Subcutaneous abdominal adipose tissue (tissue), 5 donors: ENCODE results near the gene RIPPLY1.
A peak's percentile ranks its signal among the peaks of the same experiment; 100 is the strongest.

Source experiments
- H3K27ac ChIP-seq: one replicate; pipeline ENCODE4 v1.7.0; 2013; ENCODE audit warnings: low read depth, mild to moderate bottlenecking, inconsistent platforms, low read length, moderate library complexity
- H3K27me3 ChIP-seq, 5 donors: one replicate each; pipeline ENCODE4 v1.7.0; 2013; ENCODE audit warnings: low read length in 5 of 5, inconsistent platforms in 1 of 5; ENCODE audit not compliant: control insufficient read depth in 5 of 5, insufficient read depth in 4 of 5
- H3K36me3 ChIP-seq, 5 donors: one replicate each; pipeline ENCODE4 v1.7.0; 2013; ENCODE audit warnings: low read length in 5 of 5; ENCODE audit not compliant: control insufficient read depth in 5 of 5, insufficient read depth in 5 of 5
- H3K4me1 ChIP-seq, 5 donors: one replicate each; pipeline ENCODE4 v1.7.0; 2013; ENCODE audit warnings: low read length in 5 of 5, mild to moderate bottlenecking in 3 of 5, moderate library complexity in 1 of 5; ENCODE audit not compliant: control insufficient read depth in 5 of 5, insufficient read depth in 5 of 5
- H3K4me3 ChIP-seq, 5 donors: one replicate each; pipeline ENCODE4 v1.7.0; 2013; ENCODE audit warnings: low read length in 5 of 5, low read depth in 1 of 5
- H3K9ac ChIP-seq, 5 donors: one replicate each; pipeline ENCODE4 v1.7.0; 2013; ENCODE audit warnings: low read length in 5 of 5, mild to moderate bottlenecking in 4 of 5, moderate library complexity in 3 of 5
- H3K9me3 ChIP-seq, 5 donors: one replicate each; pipeline ENCODE4 v1.7.0; 2013; ENCODE audit warnings: low read length in 5 of 5; ENCODE audit not compliant: control insufficient read depth in 5 of 5
- donor health status: healthy.
- donor health status: healthy.
- donor health status: healthy.
- donor health status: healthy.
- donor health status: healthy.

Gene RIPPLY1

GRCh38 chrX:106919932-106920452 is 16.9 kb upstream of the RIPPLY1 start, which contains the start of gene CLDN2:
CLDN2 (plus strand) TSS chrX:106920402; CDS start chrX:106928229, 7,827 bp downstream.
- Histone ChIP-seq H3K4me3 (no peak within 1 kb of the TSS), H3K27ac (no peak within 1 kb of the TSS), H3K36me3 (no peaks in the 10 kb centered on the region), H3K9me3 (no peaks in the 10 kb centered on the region), H3K9ac (no peak within 1 kb of the TSS), H3K27me3 (peaks cover 0 to 17% (median 5%) of the 10 kb centered on the region in 5 donors), H3K4me1 (peaks cover 0 to 4% (median 0%) of the 10 kb centered on the region in 5 donors)

- peaks cover 0 to 17% (median 6%) of the 10 kb centered on the region in 5 donors for H3K27me3 ChIP-seq
- H3K36me3 ChIP-seq, result no peaks in the 10 kb centered on the region
- no peak overlapping the region for H3K27ac ChIP-seq
- H3K9me3 ChIP-seq, result no peaks in the 10 kb centered on the region
- H3K4me1 ChIP-seq, result peaks cover 0 to 4% (median 0%) of the 10 kb centered on the region in 5 donors
- H3K9ac ChIP-seq, result no peak overlapping the region
- no peak overlapping the region for H3K4me3 ChIP-seq
Observed at GRCh38 chrX:106917830-106918500, 14.8 kb upstream of the RIPPLY1 start.

- peaks cover 0 to 44% (median 0%) of the 10 kb centered on the region in 5 donors for H3K4me1 ChIP-seq
- H3K27me3 ChIP-seq, result peaks cover 0 to 8% (median 6%) of the 10 kb centered on the region in 5 donors
- H3K36me3 ChIP-seq, result no peaks in the 10 kb centered on the region
- no peak overlapping the region for H3K4me3 ChIP-seq
- no peaks in the 10 kb centered on the region for H3K9me3 ChIP-seq
- H3K27ac ChIP-seq, result peak overlapping the region; percentile 51
- H3K9ac ChIP-seq, result no peak overlapping the region
Observed at GRCh38 chrX:106912864-106913263, 9.7 kb upstream of the RIPPLY1 start.

DNA sequence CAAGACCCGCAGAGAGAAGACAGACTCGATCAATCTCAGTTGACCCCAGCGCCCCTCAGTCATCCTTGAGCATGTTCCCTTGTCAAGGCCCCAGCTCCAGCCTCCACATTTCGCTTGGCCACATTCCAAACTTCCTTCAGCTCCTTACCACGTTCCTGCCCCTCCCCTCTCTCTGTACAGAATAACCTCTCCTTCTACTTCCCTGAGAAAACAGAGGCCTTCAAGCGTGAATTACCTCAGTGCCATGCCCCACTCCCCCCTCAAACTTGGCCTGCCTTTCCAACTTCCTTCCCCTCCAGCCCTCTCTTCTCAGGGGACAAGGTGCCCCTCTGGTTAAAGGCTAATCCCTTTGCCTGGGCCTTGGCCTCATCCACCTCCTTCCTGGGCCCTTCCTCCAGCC is 3.2 kb upstream of the RIPPLY1 start:
- Histone ChIP-seq H3K36me3 (no peaks in the 10 kb centered on the region), H3K4me3 (no peak overlapping the region), H3K27me3 (peaks cover 0 to 10% (median 4%) of the 10 kb centered on the region in 5 donors), H3K27ac (peak overlapping the region; percentile 91), H3K9ac (no peak overlapping the region), H3K9me3 (no peaks in the 10 kb centered on the region), H3K4me1 (peaks cover 0 to 51% (median 7%) of the 10 kb centered on the region in 5 donors)

DNA sequence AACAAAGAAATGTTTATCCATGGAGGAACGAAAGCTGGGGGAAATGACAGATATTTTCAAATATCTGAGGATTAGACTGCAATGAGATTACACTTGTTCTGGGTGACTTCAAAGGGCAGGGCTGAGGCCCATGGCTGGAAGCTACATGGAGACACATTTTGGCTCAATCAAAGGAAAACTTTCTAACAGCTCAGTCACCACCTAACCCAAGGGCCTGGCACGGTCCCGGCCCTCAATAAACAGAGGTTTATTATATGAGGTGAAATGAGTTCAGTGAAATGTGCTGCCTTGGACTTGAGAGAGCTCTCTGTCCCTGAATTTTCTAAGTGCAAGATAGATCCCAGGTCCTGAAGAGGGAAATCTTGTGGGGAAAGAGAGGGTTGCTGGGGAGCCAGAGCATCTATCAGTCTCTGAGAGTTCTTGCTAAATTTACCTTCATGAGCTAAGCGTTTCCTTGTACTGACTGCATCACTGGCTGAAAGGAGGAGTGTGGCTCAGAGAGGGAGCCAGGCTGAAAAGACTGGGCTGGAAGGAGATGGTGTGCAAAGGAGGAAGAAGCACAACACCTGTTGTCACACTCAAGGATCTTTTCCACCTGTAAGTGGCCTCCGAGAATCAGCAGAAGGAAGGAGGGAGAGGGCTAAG is 2.0 kb upstream of the RIPPLY1 start:
- H3K36me3 ChIP-seq, result no peaks in the 10 kb centered on the region
- no peaks in the 10 kb centered on the region for H3K9me3 ChIP-seq
- peak overlapping the region; percentile 91 for H3K27ac ChIP-seq
- H3K9ac ChIP-seq, result no peak overlapping the region
- peaks cover 0 to 14% (median 2%) of the 10 kb centered on the region in 5 donors for H3K27me3 ChIP-seq
- H3K4me3 ChIP-seq, result no peak overlapping the region
- H3K4me1 ChIP-seq, result peaks cover 0 to 46% (median 11%) of the 10 kb centered on the region in 5 donors

DNA sequence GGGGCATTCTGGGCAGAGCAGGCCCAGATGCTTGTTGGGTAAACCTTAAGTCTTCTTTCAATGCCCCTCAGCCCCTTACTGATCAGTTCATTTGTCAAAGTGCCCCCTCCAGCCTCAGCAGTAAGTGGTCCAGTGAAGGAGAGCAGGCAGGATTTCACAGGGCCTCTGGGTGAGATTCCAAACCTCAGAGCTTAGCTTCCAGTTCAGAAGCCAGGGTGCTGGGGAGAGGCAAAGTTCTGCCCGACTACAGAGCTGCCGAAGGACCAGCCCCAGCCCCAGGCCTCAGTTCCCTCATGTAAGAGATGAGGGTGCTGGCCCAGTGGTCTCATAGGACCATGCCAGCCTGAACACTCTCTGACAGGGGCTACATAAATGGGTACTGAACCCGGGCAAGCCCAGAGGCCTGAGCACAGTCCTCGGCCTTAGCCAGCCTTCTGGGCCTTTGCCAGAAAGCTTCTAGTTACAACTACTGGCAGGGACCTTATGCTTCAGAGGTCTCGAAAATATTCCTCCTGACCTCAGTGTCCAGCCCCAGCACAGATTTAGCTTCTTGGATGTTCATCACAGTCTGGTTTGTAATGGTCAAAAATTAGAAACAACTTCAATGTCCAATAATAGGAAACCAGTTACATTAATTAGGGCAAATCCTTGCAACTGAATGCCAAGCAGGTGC is 851 bp upstream of the RIPPLY1 start:
- peaks cover 0 to 12% (median 0%) of the 10 kb centered on the region in 5 donors for H3K27me3 ChIP-seq
- H3K36me3 ChIP-seq, result no peaks in the 10 kb centered on the region
- no peaks in the 10 kb centered on the region for H3K9me3 ChIP-seq
- no peak overlapping the region for H3K4me3 ChIP-seq
- peak overlapping the region; percentile 91 for H3K27ac ChIP-seq
- H3K4me1 ChIP-seq, result peaks cover 0 to 47% (median 19%) of the 10 kb centered on the region in 5 donors
- H3K9ac ChIP-seq, result peak overlapping the region in 2 of 5 donors; percentile 42 to 50

GRCh38 chrX:106902684-106903083 is 457 bp downstream of the RIPPLY1 start:
- peaks cover 0 to 12% (median 0%) of the 10 kb centered on the region in 5 donors for H3K27me3 ChIP-seq
- H3K9ac ChIP-seq, result no peak overlapping the region

GRCh38 chrX:106901781-106902219 is 1.3 kb downstream of the RIPPLY1 start:
- Histone ChIP-seq H3K36me3 (no peaks in the 10 kb centered on the region), H3K4me3 (no peak overlapping the region), H3K9ac (no peak overlapping the region), H3K4me1 (peaks cover 0 to 37% (median 23%) of the 10 kb centered on the region in 5 donors), H3K9me3 (no peaks in the 10 kb centered on the region), H3K27ac (peak overlapping the region; percentile 91), H3K27me3 (peaks cover 0 to 12% (median 3%) of the 10 kb centered on the region in 5 donors)

More at GRCh38 chrX:106902684-106903083, 457 bp downstream of the RIPPLY1 start:
- Histone ChIP-seq H3K36me3 (no peaks in the 10 kb centered on the region), H3K4me1 (peaks cover 0 to 40% (median 23%) of the 10 kb centered on the region in 5 donors), H3K27ac (peak overlapping the region; percentile 91), H3K4me3 (no peak overlapping the region), H3K9me3 (no peaks in the 10 kb centered on the region)

DNA sequence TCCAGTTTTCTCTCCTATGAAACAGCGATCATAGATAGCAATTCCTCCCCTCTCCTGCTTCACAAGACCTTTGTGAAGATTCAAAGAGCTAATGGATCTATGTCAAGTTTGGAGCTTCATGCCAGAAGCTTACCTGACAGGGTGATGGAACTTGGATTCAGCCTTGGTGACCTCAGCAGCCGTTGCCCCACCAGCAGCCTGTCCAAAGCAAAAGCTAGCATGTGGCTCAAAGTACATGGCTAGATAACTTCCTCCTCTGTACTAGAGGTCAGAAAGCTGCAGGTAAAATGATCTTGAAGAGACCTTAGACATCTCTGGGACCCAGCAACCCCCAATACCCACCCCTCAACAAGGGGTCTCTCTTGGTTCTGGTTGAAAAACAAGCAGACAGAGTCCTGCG is 1.8 kb downstream of the RIPPLY1 start:
- no peaks in the 10 kb centered on the region for H3K36me3 ChIP-seq
- peak overlapping the region; percentile 91 for H3K27ac ChIP-seq
- H3K4me1 ChIP-seq, result peaks cover 0 to 37% (median 20%) of the 10 kb centered on the region in 5 donors
- no peak overlapping the region for H3K4me3 ChIP-seq
- no peaks in the 10 kb centered on the region for H3K9me3 ChIP-seq
- H3K9ac ChIP-seq, result no peak overlapping the region
- H3K27me3 ChIP-seq, result peaks cover 0 to 15% (median 3%) of the 10 kb centered on the region in 5 donors
